Mucosa of rectum (tissue), 2 donors: ENCODE data around the gene CYRIA.
A peak's percentile ranks its signal among the peaks of the same experiment; 100 is the strongest.

Source experiments
- H3K27ac ChIP-seq, 2 donors: one replicate each; pipeline ENCODE4 v1.7.0; 2013; ENCODE audit warnings: inconsistent platforms in 2 of 2, low read depth in 2 of 2, low read length in 2 of 2
- H3K27me3 ChIP-seq, 2 donors: one replicate each; pipeline ENCODE4 v1.7.0; 2013; ENCODE audit warnings: low read length in 2 of 2; ENCODE audit not compliant: control insufficient read depth in 2 of 2, insufficient read depth in 2 of 2
- H3K36me3 ChIP-seq, 2 donors: one replicate each; pipeline ENCODE4 v1.7.0; 2013; ENCODE audit warnings: low read length in 2 of 2; ENCODE audit not compliant: control insufficient read depth in 2 of 2, insufficient read depth in 2 of 2
- H3K4me1 ChIP-seq, 2 donors: one replicate each; pipeline ENCODE4 v1.7.0; 2013; ENCODE audit warnings: low read length in 2 of 2, mild to moderate bottlenecking in 1 of 2; ENCODE audit not compliant: control insufficient read depth in 2 of 2, insufficient read depth in 2 of 2
- H3K4me3 ChIP-seq, 2 donors: one replicate each; pipeline ENCODE4 v1.7.0; 2013; ENCODE audit warnings: low read length in 2 of 2
- H3K9ac ChIP-seq, 2 donors: one replicate each; pipeline ENCODE4 v1.7.0; 2013; ENCODE audit warnings: low read length in 2 of 2, low read depth in 1 of 2, mild to moderate bottlenecking in 1 of 2
- H3K9me3 ChIP-seq, 2 donors: one replicate each; pipeline ENCODE4 v1.7.0; 2013; ENCODE audit warnings: low read length in 2 of 2; ENCODE audit not compliant: control insufficient read depth in 2 of 2
- donor health status: healthy.
- donor health status: Normal muscosa, but diverticular disease.

Gene CYRIA

GRCh38 chr2:16630463-16630862, 35.2 kb downstream of the CYRIA start:
- Histone ChIP-seq H3K4me1 (peaks cover 7 to 18% of the 10 kb centered on the region in 2 donors), H3K36me3 (no peaks in the 10 kb centered on the region), H3K9ac (no peak overlapping the region), H3K27ac (peak overlapping the region in 1 of 2 donors; percentile 26), H3K9me3 (no peaks in the 10 kb centered on the region), H3K4me3 (no peak overlapping the region), H3K27me3 (no peaks in the 10 kb centered on the region)

GRCh38 chr2:16629770-16630169, 35.9 kb downstream of the CYRIA start:
- no peaks in the 10 kb centered on the region for H3K9me3 ChIP-seq
- H3K27me3 ChIP-seq: no peaks in the 10 kb centered on the region
- no peak overlapping the region for H3K4me3 ChIP-seq
- H3K4me1 ChIP-seq: peaks cover 7 to 25% of the 10 kb centered on the region in 2 donors
- H3K36me3 ChIP-seq: no peaks in the 10 kb centered on the region
- no peak overlapping the region for H3K27ac ChIP-seq
- no peak overlapping the region for H3K9ac ChIP-seq

GRCh38 chr2:16629044-16629443, 36.6 kb downstream of the CYRIA start:
- Histone ChIP-seq H3K4me3 (no peak overlapping the region), H3K36me3 (no peaks in the 10 kb centered on the region), H3K9me3 (no peaks in the 10 kb centered on the region), H3K4me1 (peaks cover 7 to 29% of the 10 kb centered on the region in 2 donors), H3K27me3 (no peaks in the 10 kb centered on the region), H3K9ac (no peak overlapping the region), H3K27ac (no peak overlapping the region)

GRCh38 chr2:16628314-16628713, 37.3 kb downstream of the CYRIA start:
- Histone ChIP-seq H3K27me3 (no peaks in the 10 kb centered on the region), H3K4me1 (peaks cover 7 to 34% of the 10 kb centered on the region in 2 donors), H3K9me3 (no peaks in the 10 kb centered on the region), H3K27ac (peak overlapping the region in 1 of 2 donors; percentile 16), H3K36me3 (no peaks in the 10 kb centered on the region), H3K4me3 (no peak overlapping the region), H3K9ac (no peak overlapping the region)

GRCh38 chr2:16626997-16627605, 38.5 kb downstream of the CYRIA start:
- no peaks in the 10 kb centered on the region for H3K9me3 ChIP-seq
- H3K4me1 ChIP-seq: peaks cover 7 to 34% of the 10 kb centered on the region in 2 donors
- peak overlapping the region; percentile 54 to 62 for H3K27ac ChIP-seq

GRCh38 chr2:16626497-16626896, 39.1 kb downstream of the CYRIA start:
- H3K9me3 ChIP-seq: no peaks in the 10 kb centered on the region
- peaks cover 7 to 34% of the 10 kb centered on the region in 2 donors for H3K4me1 ChIP-seq
- peak overlapping the region; percentile 54 to 62 for H3K27ac ChIP-seq
- H3K27me3 ChIP-seq: no peaks in the 10 kb centered on the region
- H3K36me3 ChIP-seq: no peaks in the 10 kb centered on the region
- H3K4me3 ChIP-seq: no peak overlapping the region
- no peak overlapping the region for H3K9ac ChIP-seq

More at GRCh38 chr2:16626997-16627605, 38.5 kb downstream of the CYRIA start:
- Histone ChIP-seq H3K27me3 (no peaks in the 10 kb centered on the region), H3K9ac (no peak overlapping the region), H3K4me3 (no peak overlapping the region), H3K36me3 (no peaks in the 10 kb centered on the region)

GRCh38 chr2:16625759-16626158, 39.9 kb downstream of the CYRIA start:
- Histone ChIP-seq H3K27me3 (no peaks in the 10 kb centered on the region), H3K4me3 (no peak overlapping the region), H3K4me1 (peaks cover 7 to 33% of the 10 kb centered on the region in 2 donors)

GRCh38 chr2:16625201-16625729, 40.4 kb downstream of the CYRIA start:
- Histone ChIP-seq H3K9me3 (no peaks in the 10 kb centered on the region), H3K4me3 (no peak overlapping the region), H3K36me3 (no peaks in the 10 kb centered on the region), H3K27ac (peak overlapping the region; percentile 50 to 62), H3K27me3 (no peaks in the 10 kb centered on the region), H3K4me1 (peaks cover 7 to 28% of the 10 kb centered on the region in 2 donors), H3K9ac (peak overlapping the region in 1 of 2 donors; percentile 13)

More at GRCh38 chr2:16625759-16626158, 39.9 kb downstream of the CYRIA start:
- Histone ChIP-seq H3K36me3 (no peaks in the 10 kb centered on the region), H3K27ac (peak overlapping the region; percentile 54 to 62), H3K9me3 (no peaks in the 10 kb centered on the region), H3K9ac (peak overlapping the region in 1 of 2 donors; percentile 13)

GRCh38 chr2:16624436-16624780, 41.2 kb downstream of the CYRIA start:
- Histone ChIP-seq H3K9me3 (no peaks in the 10 kb centered on the region), H3K4me3 (no peak overlapping the region), H3K4me1 (peaks cover 7 to 28% of the 10 kb centered on the region in 2 donors), H3K27ac (peak overlapping the region in 1 of 2 donors; percentile 28), H3K36me3 (no peaks in the 10 kb centered on the region), H3K9ac (no peak overlapping the region), H3K27me3 (no peaks in the 10 kb centered on the region)

GRCh38 chr2:16623564-16624435, 41.8 kb downstream of the CYRIA start:
- H3K9me3 ChIP-seq: no peaks in the 10 kb centered on the region
- H3K4me3 ChIP-seq: no peak overlapping the region
- H3K27ac ChIP-seq: peak overlapping the region in 1 of 2 donors; percentile 28

More at GRCh38 chr2:16623564-16624435, 41.8 kb downstream of the CYRIA start:
- Histone ChIP-seq H3K9ac (no peak overlapping the region), H3K36me3 (no peaks in the 10 kb centered on the region), H3K27me3 (no peaks in the 10 kb centered on the region), H3K4me1 (peaks cover 7 to 28% of the 10 kb centered on the region in 2 donors)
